NCI-H1092 (cell line): Measurements from ENCODE around the gene CCDC180.
"Not testable (repeated sequence)": the region's sequence is repeated elsewhere in the genome, so short reads cannot be mapped to it uniquely, and the experiment has no call there.

Source experiments
- DNase-seq: peaks from one replicate; lab custom pipeline; 2025; lab: John Stamatoyannopoulos, UW

CCDC180 gene

DNA sequence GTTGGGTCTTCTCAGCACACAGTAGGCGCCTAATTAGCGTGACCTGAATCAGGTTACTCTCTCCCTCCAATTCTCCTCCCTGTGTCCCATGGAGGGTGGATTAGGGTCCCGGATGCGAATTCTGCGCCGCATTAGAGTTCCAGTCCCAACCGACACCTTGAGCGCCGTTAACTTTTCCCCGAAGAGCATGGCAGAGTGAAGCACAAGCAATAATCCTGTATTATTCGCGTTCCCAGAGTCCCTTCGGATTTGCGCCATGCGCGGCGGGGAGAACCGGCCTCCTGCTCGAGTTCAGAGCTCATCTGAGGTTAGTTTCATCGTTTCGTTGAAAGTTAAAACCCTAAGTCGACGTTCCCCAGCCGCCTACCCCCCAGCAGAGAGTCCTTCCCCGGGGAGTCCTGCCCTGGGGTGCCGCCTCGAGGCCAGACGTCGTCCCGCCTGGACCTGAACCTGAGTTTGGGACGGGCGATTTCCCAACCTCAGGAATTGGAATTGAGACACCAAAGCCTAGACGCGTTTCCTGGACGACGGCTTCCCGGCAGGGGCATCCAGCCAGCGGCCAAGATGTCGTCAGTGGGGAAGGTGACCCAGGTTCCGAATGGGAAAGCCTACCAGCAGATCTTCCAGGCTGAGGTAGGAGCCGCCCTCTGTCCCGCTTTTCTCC, at the start of gene CCDC180:
Gene CCDC180, plus strand, starts transcription at position 160 of the 664 bp plus-strand sequence. Its CDS starts 405 bp downstream, at position 565.
- DNase-seq: no peak

DNA sequence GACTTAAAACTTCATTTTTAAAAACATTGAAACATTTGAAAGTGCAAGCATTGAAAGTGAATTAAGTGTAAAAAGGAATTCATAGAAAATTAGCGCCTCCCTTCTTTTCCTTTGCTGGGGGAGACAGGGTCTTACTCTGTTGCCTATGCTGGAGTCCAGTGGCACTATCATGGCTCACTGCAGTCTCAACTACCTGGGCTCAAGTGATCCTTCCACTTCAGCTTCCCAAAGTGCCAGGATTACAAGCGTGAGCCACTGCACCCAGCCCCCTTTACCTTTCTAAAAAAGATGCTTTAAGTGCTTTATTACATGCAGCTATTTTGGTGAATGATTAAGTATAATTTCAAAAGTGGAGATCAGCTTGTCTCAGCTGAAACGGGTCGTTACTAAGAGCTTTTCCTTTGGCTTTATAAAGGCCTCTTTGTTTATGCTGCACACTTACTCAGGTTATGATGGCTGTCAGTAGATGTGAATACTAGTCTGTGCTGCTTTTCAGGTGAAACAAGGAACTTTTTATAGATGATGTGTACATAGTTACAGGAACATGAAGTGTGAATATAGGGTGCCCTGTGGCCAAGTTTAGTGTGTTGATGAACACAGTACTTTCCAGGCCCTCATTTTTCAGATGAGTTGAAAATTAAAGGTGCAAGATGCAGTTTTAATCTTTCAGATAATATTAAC, 47.5 kb upstream of the CCDC180 start:
- DNase-seq: not testable (repeated sequence)

DNA sequence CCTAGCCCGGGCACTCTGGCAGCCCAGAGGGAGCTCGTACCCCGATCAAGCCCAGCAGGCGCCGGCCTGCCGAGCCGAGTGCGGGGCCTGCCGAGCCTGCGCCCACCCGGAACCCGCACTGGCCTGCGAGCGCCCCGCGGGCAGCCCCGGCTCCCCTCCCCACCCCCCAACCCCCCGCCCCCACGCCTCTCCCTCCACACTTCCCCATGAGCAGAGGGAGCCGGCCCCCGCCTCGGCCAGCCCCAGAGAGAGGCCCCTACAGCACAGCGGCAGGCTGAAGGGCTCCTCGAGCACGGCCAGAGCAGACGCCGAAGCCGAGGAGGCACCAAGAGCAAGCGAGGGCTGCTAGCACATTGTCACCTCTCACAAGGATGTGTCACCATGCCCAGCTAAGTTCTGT, 36.2 kb upstream of the CCDC180 start:
- DNase-seq: no peak

DNA sequence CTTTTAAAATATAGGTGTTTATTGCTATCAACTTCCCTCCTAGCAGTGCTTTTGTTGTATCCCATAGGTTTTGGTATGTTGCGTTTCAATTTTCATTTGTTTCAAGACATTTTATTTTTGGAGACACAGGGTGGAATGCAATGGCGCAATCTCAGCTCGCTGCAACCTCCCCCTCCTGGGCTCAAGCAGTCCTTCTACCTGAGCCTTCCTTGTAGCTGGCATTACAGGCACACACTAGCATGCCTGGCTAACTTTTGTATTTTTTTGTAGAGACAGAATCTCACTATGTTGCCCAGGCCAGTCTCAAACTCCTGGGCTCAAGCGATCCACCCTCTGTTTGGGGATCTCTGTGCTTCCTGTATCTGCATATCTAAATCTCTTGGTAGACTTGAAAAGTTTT, 35.4 kb upstream of the CCDC180 start:
- DNase-seq: no peak

DNA sequence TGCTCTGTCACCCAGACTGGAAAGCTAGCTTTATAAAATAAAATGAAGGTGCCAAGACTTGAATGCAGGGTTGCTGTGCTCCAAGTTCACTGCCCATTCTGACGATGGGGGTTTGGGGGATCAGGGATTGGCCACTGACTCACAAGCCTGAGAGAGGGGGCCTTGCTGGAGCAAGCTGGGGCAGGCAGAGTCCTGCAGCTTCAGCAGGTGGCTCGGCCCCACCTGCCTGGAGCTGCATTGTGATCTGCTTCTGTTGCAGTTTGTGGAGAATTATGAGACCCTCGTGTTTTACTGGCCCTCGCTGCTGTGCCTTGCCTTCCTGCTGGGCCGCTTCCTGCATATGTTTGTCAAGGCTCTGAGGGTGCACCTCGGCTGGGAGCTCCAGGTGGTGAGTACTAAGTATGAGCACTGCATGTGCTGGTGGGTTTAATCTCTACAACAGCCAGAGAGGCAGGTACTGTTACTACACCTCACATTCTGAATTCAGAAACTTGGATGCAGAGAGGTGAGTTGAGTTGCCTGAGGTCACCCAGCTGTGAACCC, 31.1 kb upstream of the CCDC180 start:
- no peak for DNase-seq

DNA sequence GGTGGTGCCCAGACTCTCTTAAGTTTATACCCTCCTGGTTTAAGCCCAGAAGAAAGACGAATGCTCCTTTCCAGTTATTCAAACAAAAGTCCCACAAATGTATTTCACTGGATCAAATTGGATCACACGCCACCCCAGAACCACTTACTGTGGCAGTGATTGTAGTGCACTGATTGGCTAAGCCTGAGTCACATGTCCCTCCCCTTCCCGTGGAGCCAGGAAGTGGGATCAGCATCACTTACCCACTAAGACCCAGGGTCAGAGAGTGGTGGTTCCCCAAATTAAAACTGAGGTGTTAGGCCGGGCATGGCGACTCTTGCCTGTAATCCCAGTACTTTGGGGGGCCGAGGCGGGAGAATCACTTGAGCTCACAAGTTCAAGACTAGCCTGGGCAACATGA, 29.5 kb upstream of the CCDC180 start:
- no peak for DNase-seq

DNA sequence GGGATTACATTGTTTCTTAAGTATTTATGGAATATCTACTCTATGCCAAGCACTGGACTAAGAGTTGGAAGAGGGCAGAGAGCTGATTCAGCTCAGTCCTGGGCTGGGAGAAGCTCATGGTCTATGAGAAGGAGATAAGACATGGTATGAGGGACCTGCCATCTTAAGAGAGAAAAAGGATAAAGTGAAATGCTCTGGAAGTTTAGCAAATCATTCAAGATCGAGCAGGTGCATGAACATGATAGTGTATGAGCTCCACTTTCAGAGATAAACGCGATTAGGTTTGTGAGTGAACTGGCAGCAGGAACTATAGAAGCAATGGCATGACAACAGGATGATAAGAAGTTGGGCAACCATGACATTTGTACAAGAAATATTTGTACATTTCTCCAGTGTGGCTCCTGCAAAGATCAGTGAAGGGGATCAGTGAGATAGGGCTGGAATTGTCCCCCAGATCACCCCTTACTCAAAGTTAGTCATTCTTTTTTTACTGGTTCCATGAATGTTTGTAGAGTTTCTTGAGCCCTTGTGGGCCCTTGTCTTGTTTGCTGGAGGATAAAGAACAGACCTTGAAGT, 26.6 kb upstream of the CCDC180 start:
- no peak for DNase-seq

DNA sequence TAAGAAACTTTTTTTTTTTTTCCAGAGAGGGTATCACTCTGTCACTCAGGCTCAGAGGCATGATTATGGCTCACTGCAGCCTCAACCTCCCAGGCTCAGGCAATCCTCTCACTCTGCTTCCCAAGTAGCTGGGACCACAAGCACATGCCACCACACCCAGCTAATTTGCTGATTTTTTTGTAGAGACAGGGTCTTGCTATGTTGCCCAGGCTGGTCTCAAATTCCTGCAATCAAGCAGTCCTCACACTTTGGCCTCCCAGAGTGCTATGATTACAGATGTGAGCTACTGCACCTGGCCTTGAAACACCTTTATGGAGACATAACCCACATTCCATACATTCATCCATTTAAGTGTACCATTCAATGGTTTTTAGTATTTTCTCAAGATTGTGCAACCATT, 23.7 kb upstream of the CCDC180 start:
- no peak for DNase-seq

DNA sequence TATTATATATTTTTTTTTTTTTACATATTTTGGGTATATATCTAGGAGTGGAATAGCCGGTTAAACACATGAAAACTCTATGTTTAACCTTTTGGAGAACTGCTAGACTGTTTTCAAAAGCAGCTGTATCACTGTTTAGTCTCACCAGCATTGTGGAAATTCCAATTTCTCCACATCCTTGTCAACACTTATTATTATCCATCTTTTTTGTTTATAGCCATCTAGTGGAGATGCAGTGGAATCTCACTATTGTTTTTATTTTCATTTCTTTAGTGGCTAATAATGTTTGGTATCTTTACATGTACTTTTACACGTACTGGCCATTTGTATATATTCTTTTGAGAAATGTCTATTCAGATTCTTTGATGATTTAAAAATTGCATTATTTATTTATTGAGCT, 22.7 kb upstream of the CCDC180 start:
- no peak for DNase-seq

DNA sequence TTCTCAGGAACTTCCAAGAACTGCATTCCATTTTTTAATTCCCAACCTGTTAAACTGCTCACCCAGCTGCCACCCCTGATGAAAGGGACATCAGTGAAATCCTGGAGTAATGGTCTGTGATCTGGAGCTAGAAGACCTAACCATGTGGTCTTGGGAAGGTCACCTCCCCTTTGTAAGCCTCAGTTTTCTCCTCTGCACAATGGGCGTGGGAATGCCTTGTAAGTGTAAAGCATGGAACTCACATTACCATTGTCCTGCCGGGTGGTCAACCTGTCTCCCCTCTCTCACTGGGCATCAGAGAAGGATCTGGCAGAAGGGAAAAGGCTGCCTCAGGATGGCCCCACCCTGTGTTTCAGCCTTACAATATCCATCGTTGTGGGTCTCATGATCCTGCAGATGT, 15.3 kb upstream of the CCDC180 start:
- no peak for DNase-seq

DNA sequence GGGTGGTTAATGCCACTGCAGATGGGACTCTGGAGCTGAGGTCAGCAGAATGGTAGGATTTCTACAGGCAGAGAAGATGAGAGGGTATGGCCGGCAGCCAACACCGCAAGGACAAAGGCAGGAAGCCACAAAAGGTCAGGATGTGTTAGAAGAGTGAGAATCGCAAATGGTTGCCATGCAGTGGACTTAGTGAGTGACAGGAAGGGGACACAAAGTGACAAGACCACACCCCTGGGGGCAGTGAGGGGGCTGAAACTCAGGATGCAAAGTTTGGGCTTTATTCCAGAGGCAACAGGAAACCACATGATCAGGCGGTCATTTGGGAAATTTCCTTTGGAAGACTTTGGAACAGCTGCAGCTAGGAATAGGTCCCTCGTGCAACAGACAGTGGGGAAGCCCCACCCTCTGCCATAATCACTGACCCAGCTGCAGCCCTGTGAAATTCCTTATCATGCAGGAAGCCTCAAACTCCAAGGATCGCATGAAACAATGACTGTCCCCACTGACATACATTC, 14.2 kb upstream of the CCDC180 start:
- DNase-seq: peak; percentile 24

DNA sequence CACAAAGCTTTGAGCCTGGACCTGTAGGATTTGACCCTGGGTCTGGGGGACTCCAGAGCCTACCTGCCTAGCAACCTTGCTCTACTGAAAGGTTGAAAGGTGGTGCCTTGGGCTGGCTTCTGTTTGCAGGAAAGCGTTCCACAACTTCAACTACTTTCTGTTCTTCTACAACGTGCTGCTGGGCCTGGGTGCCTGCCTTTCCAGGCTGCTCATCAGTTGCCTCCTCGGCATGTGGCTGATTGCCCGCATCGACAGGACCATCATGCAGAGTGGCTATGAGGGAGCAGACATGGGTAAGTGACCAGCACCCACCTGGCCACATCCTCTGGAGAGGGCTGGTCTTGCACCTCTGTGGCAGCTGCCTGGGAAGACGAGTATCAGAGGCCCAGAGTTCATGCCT, 13.6 kb upstream of the CCDC180 start:
- no peak for DNase-seq

DNA sequence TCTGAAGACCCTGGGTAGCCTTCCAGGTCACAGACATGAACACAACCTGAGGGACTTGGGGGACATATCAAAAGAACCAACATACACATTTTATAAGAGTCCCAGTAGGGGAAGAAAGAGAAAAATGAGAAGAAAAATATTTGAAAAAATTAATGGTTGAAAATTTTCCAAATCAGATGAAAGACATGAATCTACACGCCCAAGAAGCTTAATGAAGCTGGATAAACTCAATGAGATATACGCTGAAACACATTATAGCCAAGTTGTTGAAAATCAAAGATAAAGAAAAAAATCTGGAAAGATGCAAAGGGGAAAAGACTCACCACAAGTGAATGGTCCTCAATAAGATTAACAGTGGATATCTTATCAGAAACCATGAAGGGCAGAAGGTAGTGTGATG, 9.6 kb upstream of the CCDC180 start:
- no peak for DNase-seq

DNA sequence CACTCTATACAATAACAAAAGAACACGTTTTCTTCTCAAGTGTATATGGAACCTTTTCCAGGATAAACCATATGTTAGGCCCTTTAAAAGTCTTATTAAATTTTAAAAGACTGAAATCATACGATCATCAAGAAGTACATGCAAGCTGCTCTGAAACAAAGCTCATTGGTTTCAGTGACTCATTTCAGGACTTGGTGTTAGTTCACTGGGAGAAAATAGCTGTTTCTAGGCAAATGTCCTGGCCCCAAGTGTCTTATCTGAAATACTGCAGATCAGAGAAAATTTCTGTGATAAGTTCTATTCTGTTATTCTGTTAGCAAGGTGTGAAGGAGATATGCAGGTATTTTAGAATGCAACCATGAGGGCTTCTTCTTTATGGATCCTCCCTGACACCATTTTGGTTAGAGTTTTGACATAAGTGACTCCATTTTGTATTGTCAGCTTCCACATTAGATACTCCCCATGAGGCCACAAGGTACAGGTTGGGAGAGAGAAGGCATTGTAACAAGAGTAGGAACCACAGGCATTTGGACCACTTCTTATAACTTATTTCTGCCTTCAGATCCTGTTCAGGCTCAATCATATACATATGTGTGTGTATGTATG, 7.5 kb upstream of the CCDC180 start:
- DNase-seq: no peak

DNA sequence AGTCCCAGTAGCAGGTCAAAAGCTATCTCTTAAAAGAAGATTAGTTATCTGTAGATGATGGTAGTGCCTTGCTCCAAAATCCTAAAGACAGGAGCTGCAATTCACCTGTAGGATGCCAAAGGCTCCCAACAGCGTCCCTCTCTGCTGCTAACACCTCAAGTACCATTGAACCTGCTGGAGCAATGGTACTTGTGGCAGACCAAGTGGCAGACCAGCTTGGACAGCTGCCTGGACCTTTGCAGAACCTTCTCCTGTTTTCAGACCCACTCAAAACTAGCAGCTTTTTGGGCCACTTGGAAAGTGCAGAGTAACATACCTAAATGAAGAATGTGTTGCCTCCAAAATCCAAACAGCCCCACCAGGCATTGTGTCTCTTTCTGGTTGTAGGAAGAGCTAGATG, 6.9 kb upstream of the CCDC180 start:
- no peak for DNase-seq

DNA sequence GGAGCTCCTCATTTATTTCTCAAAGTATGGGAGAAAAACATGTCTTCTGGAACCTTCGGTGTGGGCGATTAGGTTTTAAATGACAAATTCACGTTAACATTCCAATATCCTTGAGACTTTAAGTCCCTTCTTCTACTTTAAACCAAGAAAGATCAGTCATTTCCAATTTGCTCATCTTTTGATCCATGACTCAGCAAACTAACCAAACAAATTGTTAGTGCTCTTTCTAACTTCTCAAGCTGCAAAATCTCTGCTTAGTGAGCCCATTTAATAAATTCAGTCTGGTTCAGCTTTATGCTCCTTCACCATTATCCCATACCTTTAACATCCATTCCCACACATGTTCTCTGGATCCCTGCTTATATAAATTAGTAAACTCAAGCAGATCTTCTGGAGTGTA, 5.5 kb upstream of the CCDC180 start:
- no peak for DNase-seq

DNA sequence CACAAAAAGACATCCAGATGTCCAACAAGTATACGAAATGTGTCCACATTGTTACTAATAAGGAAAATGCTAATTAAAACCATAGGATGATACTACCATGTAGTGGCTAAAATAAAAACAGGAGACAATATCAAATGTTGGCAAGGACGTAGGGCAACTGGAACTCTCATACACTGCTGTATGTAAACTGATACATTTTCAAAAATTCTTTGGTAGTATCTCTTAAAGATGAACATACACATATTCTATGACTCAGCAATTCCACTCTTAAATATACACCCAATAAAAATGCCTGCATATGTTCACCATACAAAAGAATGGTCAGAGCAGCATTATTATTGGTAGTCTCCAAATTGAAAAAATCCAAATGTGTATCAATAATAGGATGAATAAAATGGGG, 2.9 kb upstream of the CCDC180 start:
- DNase-seq: no peak

DNA sequence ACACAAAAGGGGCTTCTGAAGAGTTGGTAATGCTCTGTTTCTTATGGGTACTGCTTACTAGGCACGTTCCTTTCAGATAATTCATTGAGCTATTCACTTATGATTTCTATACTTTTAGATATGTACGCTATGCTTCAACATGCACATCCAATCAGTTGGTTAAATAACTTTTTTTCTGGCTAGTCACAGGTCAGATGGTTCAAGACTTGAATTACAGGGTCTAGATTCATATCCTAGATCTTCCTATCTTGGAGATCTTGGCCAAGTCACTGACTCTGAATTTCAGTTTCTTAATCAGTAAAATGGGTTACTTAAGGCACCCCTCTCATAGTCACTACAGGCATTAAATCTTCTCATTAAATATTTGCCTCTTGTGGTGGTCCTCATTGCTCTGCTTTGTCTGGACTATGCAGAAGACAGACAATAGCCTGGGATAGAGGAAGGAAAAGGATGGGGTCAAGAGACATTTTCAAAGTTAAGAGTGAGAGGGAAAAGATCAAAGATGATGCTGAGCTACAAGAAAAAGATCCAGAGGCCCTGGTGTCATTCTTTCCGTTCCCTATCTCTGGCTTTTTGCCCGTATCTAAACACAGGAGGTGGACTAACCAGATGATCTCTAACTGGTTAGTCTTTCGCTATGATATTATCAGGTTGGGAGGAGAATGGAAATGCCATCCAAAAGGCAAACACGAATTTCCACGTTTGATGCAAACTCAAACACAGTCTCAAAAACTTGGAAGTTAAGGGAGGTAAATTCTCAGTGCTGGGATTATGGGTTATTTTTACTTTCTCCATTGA, 1.8 kb upstream of the CCDC180 start:
- DNase-seq: no peak

DNA sequence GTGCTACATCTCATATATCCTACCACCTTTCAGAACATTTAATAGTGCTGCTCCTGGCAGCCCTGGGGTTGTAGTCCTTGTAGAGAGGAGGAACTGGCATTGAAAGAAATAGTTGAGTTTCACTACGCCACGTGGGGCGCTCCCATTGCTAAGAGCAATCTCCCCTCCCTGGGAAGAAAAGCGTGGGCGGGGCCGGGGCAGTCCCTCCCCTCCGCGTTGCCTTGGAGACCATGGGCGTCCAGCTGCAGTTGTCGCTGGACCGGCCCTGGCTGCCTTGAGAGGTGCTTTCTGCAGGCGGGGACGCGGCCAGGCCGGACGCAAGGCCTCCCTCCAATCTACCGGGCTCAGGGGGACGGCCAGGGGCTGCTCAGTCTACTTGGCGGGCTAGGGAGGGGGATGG, 368 bp upstream of the CCDC180 start:
- no peak for DNase-seq

DNA sequence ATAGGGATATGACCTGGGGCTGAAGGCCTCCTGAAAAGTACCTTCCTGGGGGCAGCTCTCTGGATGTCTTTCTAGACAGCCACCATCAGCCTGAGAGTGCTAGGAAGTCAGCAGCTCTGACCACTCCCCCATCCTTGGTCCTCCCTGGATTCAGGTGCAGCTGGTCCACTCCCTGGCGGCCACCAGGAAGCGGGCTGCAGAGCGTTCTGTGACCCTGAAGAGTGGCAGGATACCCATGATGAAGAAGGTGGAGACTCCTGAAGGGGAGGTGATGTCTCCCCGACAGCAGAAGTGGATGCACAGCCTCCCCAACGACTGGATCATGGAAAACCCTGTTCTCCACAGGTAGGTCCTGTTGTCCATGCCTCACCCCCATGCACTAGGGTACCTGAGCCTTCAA, 1.8 kb downstream of the CCDC180 start:
- DNase-seq: no peak

DNA sequence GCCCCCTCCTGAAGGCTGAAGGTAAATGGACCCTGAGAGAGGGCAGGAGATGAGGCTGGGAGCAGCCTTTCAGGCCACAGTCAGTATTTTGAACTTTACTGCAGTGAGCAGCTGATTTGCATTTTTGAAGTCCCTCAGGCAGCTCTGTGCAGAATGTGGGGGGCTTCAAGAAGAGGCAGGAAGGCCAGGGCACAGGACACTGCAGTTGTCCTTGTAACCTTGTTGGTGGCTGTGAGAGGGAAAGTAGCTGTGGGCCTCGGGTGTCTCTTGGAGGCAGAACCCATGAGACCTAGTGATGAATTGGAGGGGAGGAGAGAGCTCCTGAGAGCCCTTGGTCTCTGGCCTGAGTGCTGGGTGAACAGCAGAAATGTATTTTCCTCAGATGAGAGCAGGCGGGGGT, 2.6 kb downstream of the CCDC180 start:
- DNase-seq: no peak

DNA sequence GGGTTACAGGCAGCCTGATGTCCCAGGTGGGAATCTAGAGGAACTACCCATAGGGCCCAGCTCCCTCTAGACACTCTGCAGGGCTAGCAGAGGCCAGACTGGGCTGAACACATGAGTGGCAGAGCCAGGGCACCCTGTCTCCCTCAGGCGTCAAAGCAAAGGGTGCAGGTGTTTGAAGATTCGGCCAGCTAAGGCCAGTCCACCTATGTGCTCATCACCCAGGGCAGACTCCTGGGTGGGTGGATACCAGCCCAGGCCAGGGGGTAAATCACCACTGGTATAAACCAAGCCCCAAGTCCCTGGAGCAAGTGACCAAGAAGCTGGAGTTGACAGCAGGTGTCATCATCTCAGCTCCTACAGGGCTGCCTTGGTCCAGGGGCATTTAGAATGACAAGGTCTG, 3.4 kb downstream of the CCDC180 start:
- no peak for DNase-seq
